Choroid plexus epithelial cell (primary cell): ENCODE measurements around the gene SYPL1.
"Not testable (repeated sequence)": the region's sequence is repeated elsewhere in the genome, so short reads cannot be mapped to it uniquely, and the experiment has no call there.

ENCODE experiments used
- DNase-seq: peaks from one replicate; pipeline ENCODE4 v3.0.0-alpha.2; 2010; ENCODE audit warnings: low read depth
- H3K4me3 ChIP-seq: 2 replicates; pipeline ENCODE4 v1.5.1; 2011; ENCODE audit warnings: low read depth, mild to moderate bottlenecking, control low read depth, low read length, moderate library complexity
- CTCF ChIP-seq: conservative IDR thresholded peaks from 2 replicates; pipeline ENCODE4 v1.5.1; 2011; ENCODE audit warnings: low read depth, mild to moderate bottlenecking, control low read depth, inconsistent platforms, low read length, moderate library complexity

Gene SYPL1

GRCh38 chr7:106142136-106142535 is 30.0 kb upstream of the SYPL1 start:
- no peak for TF ChIP-seq CTCF
- DNase-seq, result no peak
- no peak overlapping the region for H3K4me3 ChIP-seq

GRCh38 chr7:106140406-106141173 is 28.5 kb upstream of the SYPL1 start:
- no peak for DNase-seq
- no peak for TF ChIP-seq CTCF
- no peak overlapping the region for H3K4me3 ChIP-seq

- TF ChIP-seq CTCF, result no peak
- DNase-seq, result peak; percentile 50
- H3K4me3 ChIP-seq, result no peak overlapping the region
Observed at GRCh38 chr7:106139265-106140251, 27.4 kb upstream of the SYPL1 start.

GRCh38 chr7:106138776-106139175 is 26.7 kb upstream of the SYPL1 start:
- DNase-seq, result no peak
- TF ChIP-seq CTCF, result no peak
- no peak overlapping the region for H3K4me3 ChIP-seq

GRCh38 chr7:106138181-106138580 is 26.1 kb upstream of the SYPL1 start:
- not testable (repeated sequence) for DNase-seq, H3K4me3 ChIP-seq

GRCh38 chr7:106134241-106134640 is 22.1 kb upstream of the SYPL1 start:
- no peak overlapping the region for H3K4me3 ChIP-seq
- no peak for DNase-seq
- TF ChIP-seq CTCF, result no peak

GRCh38 chr7:106129291-106129690 is 17.2 kb upstream of the SYPL1 start:
- no peak for TF ChIP-seq CTCF
- no peak for DNase-seq

More at GRCh38 chr7:106129291-106129690, 17.2 kb upstream of the SYPL1 start:
- no peak overlapping the region for H3K4me3 ChIP-seq
